PC-3 (cell line): Measurements from ENCODE around the gene GBF1. TPM values are rescaled to one million over a fixed set of nuclear protein-coding genes. Genes with fewer than 3 reads are reported as not detected.

Experiments
- ATAC-seq: fragments of 200-7000 bp; cut with Tn5 transposase; 2 replicates; pipeline ENCODE4 v1.9.1; 2020; ENCODE audit warnings: mild to moderate bottlenecking, moderate library complexity
- BruUV-seq: library from RNA; stranded (reverse); fragments of 400-500 nt; replicated peaks from 2 replicates; lab custom pipeline; 2021; lab: Mats Ljungman, UMichigan
- CTCF ChIA-PET: fragments of 300-600 bp; sonication (Branson Sonifier 250); formaldehyde crosslinking; loops from one replicate; lab custom pipeline; 2022; ENCODE audit warnings: antibody characterized with exemption; lab: Charles Lee
- POLR2A ChIA-PET: fragments of 300-600 bp; sonication (Branson Sonifier 250); formaldehyde crosslinking; loops from one replicate; lab custom pipeline; 2022; ENCODE audit warnings: antibody characterized with exemption; ENCODE audit not compliant: unreplicated experiment; lab: Charles Lee
- DNase-seq: peaks from one replicate; pipeline ENCODE4 v3.0.0-alpha.2; 2015
- H2AFZ ChIP-seq: fragments of 300-600 bp; sonication (generic); 2 replicates; pipeline ENCODE4 v1.6.0; 2016; ENCODE audit warnings: antibody characterized with exemption, low read length
- H3F3A ChIP-seq: fragments of 300-600 bp; sonication (generic); one replicate; pipeline ENCODE4 v1.6.0; 2017; ENCODE audit warnings: antibody characterized with exemption, low read length, control low read depth, mild to moderate bottlenecking; ENCODE audit not compliant: unreplicated experiment
- H3K27ac ChIP-seq: fragments of 300-600 bp; sonication (generic); 2 replicates; pipeline ENCODE4 v1.5.1; 2016; ENCODE audit warnings: mild to moderate bottlenecking, low read length
- H3K27me3 ChIP-seq: fragments of 300-600 bp; sonication (generic); 2 replicates; pipeline ENCODE4 v1.6.1; 2016; ENCODE audit warnings: low read length, mixed read lengths
- H3K36me3 ChIP-seq: fragments of 300-600 bp; sonication (generic); 2 replicates; pipeline ENCODE4 v1.6.1; 2016; ENCODE audit warnings: low read depth, mixed run types, low read length, mixed read lengths
- H3K4me1 ChIP-seq: fragments of 300-600 bp; sonication (generic); 2 replicates; pipeline ENCODE4 v1.5.1; 2016; ENCODE audit warnings: low read length; ENCODE audit not compliant: insufficient read depth
- H3K4me2 ChIP-seq: fragments of 300-600 bp; sonication (generic); 2 replicates; pipeline ENCODE4 v1.6.0; 2016; ENCODE audit warnings: low read length
- H3K4me3 ChIP-seq: fragments of 300-600 bp; sonication (generic); 2 replicates; pipeline ENCODE4 v1.5.1; 2016; ENCODE audit warnings: mild to moderate bottlenecking, low read length, mixed read lengths
- H3K79me2 ChIP-seq: fragments of 300-600 bp; sonication (generic); 2 replicates; pipeline ENCODE4 v1.6.1; 2017; ENCODE audit warnings: low read length, mixed read lengths
- H3K9ac ChIP-seq: fragments of 300-600 bp; sonication (generic); 2 replicates; pipeline ENCODE4 v1.6.0; 2016; ENCODE audit warnings: mild to moderate bottlenecking, low read length
- H3K9me2 ChIP-seq: fragments of 300-600 bp; sonication (generic); replicated peaks from 2 replicates; pipeline ENCODE4 v1.6.1; 2016; ENCODE audit warnings: mixed run types, low read length, mixed read lengths
- H3K9me3 ChIP-seq: fragments of 300-600 bp; sonication (generic); 2 replicates; pipeline ENCODE4 v1.6.1; 2016; ENCODE audit warnings: low read length, mixed read lengths
- H4K20me1 ChIP-seq: fragments of 300-600 bp; sonication (generic); 2 replicates; pipeline ENCODE4 v1.6.1; 2016; ENCODE audit warnings: low read length, mixed read lengths
- CTCF ChIP-seq: fragments of 300-600 bp; sonication (generic); conservative IDR thresholded peaks from 2 replicates; pipeline ENCODE4 v1.5.1; 2017; ENCODE audit warnings: antibody characterized with exemption, low read depth, mild to moderate bottlenecking, low read length
- EZH2 ChIP-seq: fragments of 300-600 bp; sonication (generic); IDR thresholded peaks from one replicate; pipeline ENCODE4 v1.6.1; 2017; ENCODE audit warnings: antibody characterized with exemption, mild to moderate bottlenecking, low read length; ENCODE audit not compliant: unreplicated experiment
- EZH2phosphoT487 ChIP-seq: fragments of 300-600 bp; sonication (generic); IDR thresholded peaks from 2 replicates; pipeline ENCODE4 v1.6.1; 2018; ENCODE audit warnings: mild to moderate bottlenecking, antibody characterized with exemption, low read length, borderline replicate concordance
- intact Hi-C: fragments of 100-400 bp; cut with micrococcal nuclease; formaldehyde crosslinking; loops from 2 replicates; pipeline ENCODE4 v1.9.0; 2023
- total RNA-seq: library from RNA; depleted of rRNA; stranded (reverse); fragments of >200 nt; gene quantifications from 2 replicates; pipeline ENCODE4 v1.2.3, GENCODE V29; 2014

GBF1 gene
- total RNA-seq, 1 experiment from 2014 or later: 25.2 TPM

- H3K79me2 ChIP-seq: peaks cover 39% of the 10 kb centered on the region
- no peak for ATAC-seq
These were observed 69.5 kb downstream of the GBF1 start for GRCh38 chr10:102314801-102315200.

GRCh38 chr10:102316421-102316820 is 71.1 kb downstream of the GBF1 start:
- ATAC-seq (peak; percentile 59), DNase-seq (peak; percentile 41)
- no peak overlapping the region for H3K27ac ChIP-seq
- intact Hi-C loops: no loop called here
- no peak overlapping the region for H2AFZ ChIP-seq
- TF ChIP-seq EZH2 (no peak), CTCF (no peak), EZH2phosphoT487 (no peak)
- no peaks in the 10 kb centered on the region for H3K9me3 ChIP-seq
- H3K79me2 ChIP-seq: peaks cover 23% of the 10 kb centered on the region
- no peak overlapping the region for H3K4me2 ChIP-seq
- CTCF ChIA-PET: no interaction called here
- H4K20me1 ChIP-seq: no peaks in the 10 kb centered on the region; the same call in 1 of the 2 replicates
- H3K36me3 ChIP-seq: peaks cover 3% of the 10 kb centered on the region; the same call in 1 of the 2 replicates
- no TSS peak for BruUV-seq
- no peaks in the 10 kb centered on the region for H3K9me2 ChIP-seq
- peaks cover 17% of the 10 kb centered on the region; the same call in 1 of the 2 replicates for H3K4me1 ChIP-seq
- POLR2A ChIA-PET: no interaction called here
- H3K4me3 ChIP-seq: no peak overlapping the region
- H3F3A ChIP-seq: no peaks in the 10 kb centered on the region
- no peak overlapping the region for H3K9ac ChIP-seq
- H3K27me3 ChIP-seq: no peaks in the 10 kb centered on the region

More at GRCh38 chr10:102314801-102315200, 69.5 kb downstream of the GBF1 start:
- POLR2A ChIA-PET: no interaction called here
- H3K9me3 ChIP-seq: no peaks in the 10 kb centered on the region
- CTCF ChIA-PET: no interaction called here
- H4K20me1 ChIP-seq: no peaks in the 10 kb centered on the region; the same call in 1 of the 2 replicates
- intact Hi-C loops: no loop called here
- no peak overlapping the region for H3K9ac ChIP-seq
- H3K4me1 ChIP-seq: peaks cover 29% of the 10 kb centered on the region; the same call in 1 of the 2 replicates
- no peak overlapping the region for H3K4me3 ChIP-seq
- no peak for TF ChIP-seq EZH2
- no peak for TF ChIP-seq EZH2phosphoT487
- no peak for TF ChIP-seq CTCF
- H3K9me2 ChIP-seq: no peaks in the 10 kb centered on the region
- H3K4me2 ChIP-seq: no peak overlapping the region
- H3K27me3 ChIP-seq: no peaks in the 10 kb centered on the region
- no TSS peak for BruUV-seq
- H3K27ac ChIP-seq: no peak overlapping the region
- DNase-seq: no peak
- no peaks in the 10 kb centered on the region for H3F3A ChIP-seq
- peaks cover 3% of the 10 kb centered on the region; the same call in 1 of the 2 replicates for H3K36me3 ChIP-seq
- H2AFZ ChIP-seq: no peak overlapping the region

GRCh38 chr10:102322914-102323313 is 77.6 kb downstream of the GBF1 start:
- DNase-seq: no peak
- Histone ChIP-seq H3K9me3 (no peaks in the 10 kb centered on the region), H3K9me2 (no peaks in the 10 kb centered on the region), H3K36me3 (no peaks in the 10 kb centered on the region; the same call in 1 of the 2 replicates), H3K27ac (no peak overlapping the region), H3K79me2 (no peaks in the 10 kb centered on the region), H2AFZ (no peak overlapping the region), H3K4me2 (no peak overlapping the region), H3K27me3 (no peaks in the 10 kb centered on the region), H3K4me1 (no peaks in the 10 kb centered on the region), H3K4me3 (no peak overlapping the region), H4K20me1 (no peaks in the 10 kb centered on the region), H3F3A (no peaks in the 10 kb centered on the region), H3K9ac (no peak overlapping the region)
- TF ChIP-seq EZH2 (no peak), CTCF (no peak)
- intact Hi-C loops: no loop called here
- no TSS peak for BruUV-seq
- ChIA-PET CTCF (no interaction called here), POLR2A (interaction anchor here (0.6 kb wide), 1 partner anchor 356 kb away, joined by 5 read pairs; no protein-coding TSS in a partner anchor)
- no peak for ATAC-seq
